Left colon (tissue), 2 donors: ENCODE results near the gene MTMR3. TPM values are rescaled to one million over a fixed set of nuclear protein-coding genes. Genes with fewer than 3 reads are reported as not detected.

Experiments used
- ATAC-seq: fragments of 200-7000 bp; cut with Tn5 transposase; one replicate; pipeline ENCODE4 v1.9.1; 2020; ENCODE audit warnings: mild to moderate bottlenecking, moderate library complexity
- DNase-seq, 2 donors: peaks; one replicate each; pipeline ENCODE4 v3.0.0-alpha.2; 2020
- intact Hi-C, 2 donors: fragments of 100-400 bp; cut with DNase I in 1 of 2; cut with micrococcal nuclease in 1 of 2; formaldehyde crosslinking; loops; one replicate each; pipeline versions ENCODE4 v1.11.2 to v1.14.0; 2022; cut with DNase I, micrococcal nuclease
- total RNA-seq, 2 donors: library from RNA; stranded (reverse); fragmentation: NEBNext Ultra II Directional; extraction: Animal tissue kit (Norgen Biotek cat#: 25700); gene quantifications; one replicate each; pipeline ENCODE4 v1.2.1, GENCODE V29; 2021
- donor health status: DM: no; HTN: no; CAD: no.
- donor health status: DM: yes; HTN: yes; CAD: no.

MTMR3 gene
- total RNA-seq, 2 donors from 2014 or later = 43.8 to 44.6 TPM

GRCh38 chr22:30013201-30013600 lies 130.2 kb downstream of the MTMR3 start:
- intact Hi-C loops = no loop called here
- ATAC-seq = no peak
- DNase-seq = no peak

- DNase-seq (no peak), ATAC-seq (peak; percentile 71)
- intact Hi-C loops = no loop called here
Measured at GRCh38 chr22:30014244-30014643, 131.3 kb downstream of the MTMR3 start.

GRCh38 chr22:30015229-30015797 lies 132.3 kb downstream of the MTMR3 start:
- ATAC-seq (no peak), DNase-seq (no peak)
- intact Hi-C loops = no loop called here

- ATAC-seq (no peak), DNase-seq (no peak)
- intact Hi-C loops = no loop called here
Measured at GRCh38 chr22:30015846-30016245, 132.9 kb downstream of the MTMR3 start.

- DNase-seq = no peak
- no peak for ATAC-seq
- intact Hi-C loops = no loop called here
Measured at GRCh38 chr22:30016596-30016995, 133.6 kb downstream of the MTMR3 start.

- DNase-seq = no peak
- no peak for ATAC-seq
- intact Hi-C loops = no loop called here
Measured at GRCh38 chr22:30017375-30018223, 134.6 kb downstream of the MTMR3 start.

GRCh38 chr22:30020511-30020910 lies 137.5 kb downstream of the MTMR3 start:
- ATAC-seq (no peak), DNase-seq (no peak)
- intact Hi-C loops = no loop called here

- DNase-seq (no peak), ATAC-seq (no peak)
- intact Hi-C loops = no loop called here
Measured at GRCh38 chr22:30021338-30021737, 138.4 kb downstream of the MTMR3 start.

- intact Hi-C loops = no loop called here
- ATAC-seq = no peak
- DNase-seq = no peak
Measured at GRCh38 chr22:30021881-30022619, 139.1 kb downstream of the MTMR3 start.

GRCh38 chr22:30023099-30023660 lies 140.2 kb downstream of the MTMR3 start:
- no peak for ATAC-seq
- no peak for DNase-seq
- intact Hi-C loops = no loop called here

- no peak for ATAC-seq
- intact Hi-C loops = no loop called here
- no peak for DNase-seq
Measured at GRCh38 chr22:30024231-30024630, 141.3 kb downstream of the MTMR3 start.

- intact Hi-C loops = no loop called here
- ATAC-seq = no peak
- DNase-seq = no peak
Measured at GRCh38 chr22:30025221-30025620, 142.2 kb downstream of the MTMR3 start.

- no peak for DNase-seq
- peak; percentile 0 for ATAC-seq
- intact Hi-C loops = no loop called here
Measured at GRCh38 chr22:30026756-30027155, 143.8 kb downstream of the MTMR3 start.

GRCh38 chr22:30027169-30027568 lies 144.2 kb downstream of the MTMR3 start:
- ATAC-seq (peak; percentile 96), DNase-seq (peak; percentile 81 to 88)
- intact Hi-C loops = no loop called here

GRCh38 chr22:30027791-30028190 lies 144.8 kb downstream of the MTMR3 start:
- intact Hi-C loops = no loop called here
- DNase-seq (no peak), ATAC-seq (peak; percentile 9)

- ATAC-seq (no peak), DNase-seq (no peak)
- intact Hi-C loops = no loop called here
Measured at GRCh38 chr22:30028731-30029130, 145.8 kb downstream of the MTMR3 start.

- intact Hi-C loops = no loop called here
- ATAC-seq (no peak), DNase-seq (no peak)
Measured at GRCh38 chr22:30029512-30029911, 146.5 kb downstream of the MTMR3 start.

GRCh38 chr22:30030329-30030728 lies 147.4 kb downstream of the MTMR3 start:
- ATAC-seq (no peak), DNase-seq (no peak)
- intact Hi-C loops = no loop called here

- intact Hi-C loops = no loop called here
- DNase-seq = no peak
- no peak for ATAC-seq
Measured at GRCh38 chr22:30031328-30031727, 148.4 kb downstream of the MTMR3 start.
